ENCODE measurements around the gene SPCS2.
A peak's percentile ranks its signal among the peaks of the same experiment; 100 is the strongest.

Gene SPCS2

GRCh38 chr11:74948546-74948897 lies 544 bp upstream of the SPCS2 start:
- peak overlapping the region; percentile 65 for H3K4me3 ChIP-seq (ENCODE audit: low read depth, low read length)
- TF ChIP-seq, protein P1, sequence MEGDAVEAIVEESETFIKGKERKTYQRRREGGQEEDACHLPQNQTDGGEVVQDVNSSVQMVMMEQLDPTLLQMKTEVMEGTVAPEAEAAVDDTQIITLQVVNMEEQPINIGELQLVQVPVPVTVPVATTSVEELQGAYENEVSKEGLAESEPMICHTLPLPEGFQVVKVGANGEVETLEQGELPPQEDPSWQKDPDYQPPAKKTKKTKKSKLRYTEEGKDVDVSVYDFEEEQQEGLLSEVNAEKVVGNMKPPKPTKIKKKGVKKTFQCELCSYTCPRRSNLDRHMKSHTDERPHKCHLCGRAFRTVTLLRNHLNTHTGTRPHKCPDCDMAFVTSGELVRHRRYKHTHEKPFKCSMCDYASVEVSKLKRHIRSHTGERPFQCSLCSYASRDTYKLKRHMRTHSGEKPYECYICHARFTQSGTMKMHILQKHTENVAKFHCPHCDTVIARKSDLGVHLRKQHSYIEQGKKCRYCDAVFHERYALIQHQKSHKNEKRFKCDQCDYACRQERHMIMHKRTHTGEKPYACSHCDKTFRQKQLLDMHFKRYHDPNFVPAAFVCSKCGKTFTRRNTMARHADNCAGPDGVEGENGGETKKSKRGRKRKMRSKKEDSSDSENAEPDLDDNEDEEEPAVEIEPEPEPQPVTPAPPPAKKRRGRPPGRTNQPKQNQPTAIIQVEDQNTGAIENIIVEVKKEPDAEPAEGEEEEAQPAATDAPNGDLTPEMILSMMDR (IDR thresholded peaks at IDR 0.05; ENCODE audit: low read depth, low read length, missing control alignments), result no peak
- no peak for DNase-seq (ENCODE audit: low read depth)

- TF ChIP-seq, protein P1 (IDR thresholded peaks at IDR 0.05; ENCODE audit: low read depth, low read length, missing control alignments), result no peak
- peak overlapping the region; percentile 65 for H3K4me3 ChIP-seq (ENCODE audit: low read depth, low read length)
- DNase-seq (ENCODE audit: low read depth), result no peak
Observed at GRCh38 chr11:74949753-74950137, 679 bp downstream of the SPCS2 start.

DNA sequence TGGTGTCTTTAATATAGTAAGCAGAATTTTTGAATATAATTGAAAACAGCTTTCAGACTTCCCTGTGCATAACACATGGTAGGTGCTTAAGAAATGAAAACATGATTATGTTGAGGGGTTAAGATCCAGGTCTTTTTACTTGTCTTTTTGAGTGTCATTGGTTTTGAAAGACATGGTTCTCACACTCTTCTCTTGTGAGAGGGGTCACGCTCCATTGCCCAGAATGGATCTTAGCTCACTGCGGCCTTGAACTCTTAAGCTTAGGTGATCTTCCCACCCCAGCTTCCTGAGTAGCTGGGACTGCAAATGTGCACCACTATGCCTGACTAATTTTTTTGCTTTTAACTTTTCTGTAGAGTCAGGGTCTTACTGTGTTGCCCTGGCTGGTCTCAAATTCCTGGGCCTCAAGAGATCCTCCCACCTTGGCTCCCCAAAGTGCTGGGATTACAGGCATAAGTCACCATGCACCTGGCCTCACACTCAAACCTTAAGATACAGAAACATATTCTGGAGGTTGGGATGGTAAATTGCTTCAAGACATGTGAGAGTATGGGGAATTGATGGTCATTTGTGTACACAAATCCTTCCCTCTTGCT lies 1.4 kb downstream of the SPCS2 start:
- H3K4me3 ChIP-seq (ENCODE audit: low read depth, low read length), result peak overlapping the region; percentile 65
- no peak for DNase-seq (ENCODE audit: low read depth)
- TF ChIP-seq, protein P1 (IDR thresholded peaks at IDR 0.05; ENCODE audit: low read depth, low read length, missing control alignments), result no peak

GRCh38 chr11:74951226-74951625 lies 2.2 kb downstream of the SPCS2 start:
- peak overlapping the region; percentile 65 for H3K4me3 ChIP-seq (ENCODE audit: low read depth, low read length)
- TF ChIP-seq, protein P1 (IDR thresholded peaks at IDR 0.05; ENCODE audit: low read depth, low read length, missing control alignments), result no peak

GRCh38 chr11:74952752-74953151 lies 3.7 kb downstream of the SPCS2 start:
- H3K4me3 ChIP-seq (ENCODE audit: low read depth, low read length), result peak overlapping the region; percentile 19; the same call in 1 of the 2 replicates
- TF ChIP-seq, protein P1 (IDR thresholded peaks at IDR 0.05; ENCODE audit: low read depth, low read length, missing control alignments), result no peak
- no peak for DNase-seq (ENCODE audit: low read depth)

More at GRCh38 chr11:74951226-74951625, 2.2 kb downstream of the SPCS2 start:
- no peak for DNase-seq (ENCODE audit: low read depth)

GRCh38 chr11:74953451-74953850 lies 4.4 kb downstream of the SPCS2 start:
- peak overlapping the region; percentile 25; the same call in 1 of the 2 replicates for H3K4me3 ChIP-seq (ENCODE audit: low read depth, low read length)
- TF ChIP-seq, protein P1 (IDR thresholded peaks at IDR 0.05; ENCODE audit: low read depth, low read length, missing control alignments), result no peak
- DNase-seq (ENCODE audit: low read depth), result no peak

DNA sequence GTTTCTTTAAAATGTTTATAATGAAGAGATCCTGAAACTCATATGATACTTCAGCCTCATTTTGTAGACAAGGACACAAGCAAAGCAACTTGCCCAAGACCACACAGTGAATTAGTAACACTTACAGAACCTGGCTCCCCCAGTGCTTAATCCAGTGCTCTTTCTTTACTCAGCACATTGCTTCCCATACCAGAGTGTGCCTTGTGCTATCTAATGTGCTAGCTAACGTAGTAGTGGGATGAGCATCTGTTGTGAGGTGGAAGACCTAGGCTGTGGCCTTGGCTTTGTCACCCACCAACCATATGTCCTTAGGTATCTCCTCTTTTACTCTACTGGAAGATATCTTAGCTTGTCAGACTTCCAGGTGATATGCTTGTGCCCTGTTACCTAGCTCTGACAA lies 5.1 kb downstream of the SPCS2 start:
- TF ChIP-seq, protein P1 (IDR thresholded peaks at IDR 0.05; ENCODE audit: low read depth, low read length, missing control alignments), result no peak
- peak overlapping the region; percentile 23 for H3K4me3 ChIP-seq (ENCODE audit: low read depth, low read length)
- no peak for DNase-seq (ENCODE audit: low read depth)
